HEK293 (cell line): ENCODE results near the gene OSTC.

Source experiments
- FEZF1 ChIP-seq: fragments of 450-650 bp; formaldehyde crosslinking; IDR thresholded peaks from 2 replicates; pipeline ENCODE4 v1.5.1; 2016; ENCODE audit warnings: missing biosample characterization, missing genetic modification characterization
- HOXA7 ChIP-seq: sonication (generic); formaldehyde crosslinking; IDR thresholded peaks from 2 replicates; pipeline ENCODE4 v1.8.1; 2022; ENCODE audit warnings: missing genetic modification reagents, borderline replicate concordance
- OSR2 ChIP-seq: fragments of 450-650 bp; formaldehyde crosslinking; IDR thresholded peaks from 2 replicates; pipeline ENCODE4 v1.5.1; 2016; ENCODE audit warnings: missing biosample characterization, missing genetic modification characterization
- PATZ1 ChIP-seq: fragments of 450-650 bp; formaldehyde crosslinking; IDR thresholded peaks from 2 replicates; pipeline ENCODE4 v1.5.1; 2016; ENCODE audit warnings: missing biosample characterization, missing genetic modification characterization
- RBAK ChIP-seq: fragments of 450-650 bp; formaldehyde crosslinking; IDR thresholded peaks from 2 replicates; pipeline ENCODE4 v1.5.1; 2016; ENCODE audit warnings: missing biosample characterization, missing genetic modification characterization
- SALL2 ChIP-seq: fragments of 450-650 bp; formaldehyde crosslinking; IDR thresholded peaks from 2 replicates; pipeline ENCODE4 v1.5.0; 2017; ENCODE audit warnings: missing biosample characterization, mild to moderate bottlenecking, missing genetic modification characterization, borderline replicate concordance
- ZBTB26 ChIP-seq: fragments of 450-650 bp; formaldehyde crosslinking; optimal IDR thresholded peaks from 2 replicates; pipeline ENCODE3; 2016; ENCODE audit warnings: missing biosample characterization, mild to moderate bottlenecking, missing genetic modification characterization
- ZBTB48 ChIP-seq: fragments of 450-650 bp; formaldehyde crosslinking; IDR thresholded peaks from 2 replicates; pipeline ENCODE4 v1.5.1; 2016; ENCODE audit warnings: missing biosample characterization, missing genetic modification characterization
- ZFP41 ChIP-seq: fragments of 450-650 bp; formaldehyde crosslinking; IDR thresholded peaks from 2 replicates; pipeline ENCODE4 v1.5.1; 2016; ENCODE audit warnings: missing biosample characterization, missing genetic modification characterization, borderline replicate concordance
- ZNF112 ChIP-seq: fragments of 450-650 bp; formaldehyde crosslinking; IDR thresholded peaks from 2 replicates; pipeline ENCODE4 v1.5.0; 2017; ENCODE audit warnings: missing biosample characterization, missing genetic modification characterization
- ZNF140 ChIP-seq: fragments of 450-650 bp; formaldehyde crosslinking; IDR thresholded peaks from 2 replicates; pipeline ENCODE4 v1.5.1; 2016; ENCODE audit warnings: missing biosample characterization, missing genetic modification characterization
- ZNF280D ChIP-seq: fragments of 450-650 bp; formaldehyde crosslinking; IDR thresholded peaks from 2 replicates; pipeline ENCODE4 v1.5.1; 2016; ENCODE audit warnings: missing biosample characterization, missing genetic modification characterization
- ZNF292 ChIP-seq: fragments of 450-650 bp; formaldehyde crosslinking; IDR thresholded peaks from 2 replicates; pipeline ENCODE4 v1.5.1; 2016; ENCODE audit warnings: low read depth, missing biosample characterization, missing genetic modification characterization, borderline replicate concordance
- ZNF366 ChIP-seq: fragments of 450-650 bp; formaldehyde crosslinking; conservative IDR thresholded peaks from 2 replicates; pipeline ENCODE4 v1.5.1; 2016; ENCODE audit warnings: missing biosample characterization, missing genetic modification characterization
- ZNF37A ChIP-seq: fragments of 450-650 bp; IDR thresholded peaks from 2 replicates; pipeline ENCODE4 v1.5.1; 2018; ENCODE audit warnings: missing biosample characterization, missing genetic modification characterization
- ZNF404 ChIP-seq: fragments of 450-650 bp; formaldehyde crosslinking; IDR thresholded peaks from 2 replicates; pipeline ENCODE4 v1.5.1; 2017; ENCODE audit warnings: missing biosample characterization, missing genetic modification characterization
- ZNF449 ChIP-seq: fragments of 450-650 bp; formaldehyde crosslinking; IDR thresholded peaks from 2 replicates; pipeline ENCODE4 v1.5.1; 2017; ENCODE audit warnings: missing biosample characterization, mild to moderate bottlenecking, missing genetic modification characterization, moderate library complexity
- ZNF473 ChIP-seq: fragments of 450-650 bp; formaldehyde crosslinking; IDR thresholded peaks from 2 replicates; pipeline ENCODE4 v1.5.1; 2017; ENCODE audit warnings: missing biosample characterization, missing genetic modification characterization
- ZNF521 ChIP-seq: fragments of 450-650 bp; formaldehyde crosslinking; IDR thresholded peaks from 2 replicates; pipeline ENCODE4 v1.5.1; 2017; ENCODE audit warnings: missing biosample characterization, mild to moderate bottlenecking, missing genetic modification characterization
- ZNF660 ChIP-seq: fragments of 450-650 bp; IDR thresholded peaks from 2 replicates; pipeline ENCODE4 v1.5.1; 2018; ENCODE audit warnings: missing biosample characterization, mild to moderate bottlenecking, missing genetic modification characterization
- ZNF785 ChIP-seq: fragments of 450-650 bp; formaldehyde crosslinking; IDR thresholded peaks from 2 replicates; pipeline ENCODE4 v1.5.1; 2016; ENCODE audit warnings: missing biosample characterization, missing genetic modification characterization
- ZSCAN16 ChIP-seq: fragments of 450-650 bp; formaldehyde crosslinking; IDR thresholded peaks from 2 replicates; pipeline ENCODE4 v1.5.1; 2016; ENCODE audit warnings: missing biosample characterization, missing genetic modification characterization
- TF ChIP-seq, protein P1 (sequence below): fragments of 450-650 bp; formaldehyde crosslinking; IDR thresholded peaks from 2 replicates; pipeline ENCODE4 v1.5.1; 2016; ENCODE audit warnings: missing biosample characterization, missing genetic modification characterization
- TF ChIP-seq, protein P2 (sequence below): sonication (generic); formaldehyde crosslinking; IDR thresholded peaks from 2 replicates; pipeline ENCODE4 v1.8.1; 2022; ENCODE audit warnings: mild to moderate bottlenecking, moderate library complexity, missing genetic modification reagents
- TF ChIP-seq, protein P3 (sequence below): fragments of 450-650 bp; formaldehyde crosslinking; IDR thresholded peaks from 2 replicates; pipeline ENCODE4 v1.5.1; 2016; ENCODE audit warnings: missing biosample characterization, missing genetic modification characterization

Gene OSTC

DNA sequence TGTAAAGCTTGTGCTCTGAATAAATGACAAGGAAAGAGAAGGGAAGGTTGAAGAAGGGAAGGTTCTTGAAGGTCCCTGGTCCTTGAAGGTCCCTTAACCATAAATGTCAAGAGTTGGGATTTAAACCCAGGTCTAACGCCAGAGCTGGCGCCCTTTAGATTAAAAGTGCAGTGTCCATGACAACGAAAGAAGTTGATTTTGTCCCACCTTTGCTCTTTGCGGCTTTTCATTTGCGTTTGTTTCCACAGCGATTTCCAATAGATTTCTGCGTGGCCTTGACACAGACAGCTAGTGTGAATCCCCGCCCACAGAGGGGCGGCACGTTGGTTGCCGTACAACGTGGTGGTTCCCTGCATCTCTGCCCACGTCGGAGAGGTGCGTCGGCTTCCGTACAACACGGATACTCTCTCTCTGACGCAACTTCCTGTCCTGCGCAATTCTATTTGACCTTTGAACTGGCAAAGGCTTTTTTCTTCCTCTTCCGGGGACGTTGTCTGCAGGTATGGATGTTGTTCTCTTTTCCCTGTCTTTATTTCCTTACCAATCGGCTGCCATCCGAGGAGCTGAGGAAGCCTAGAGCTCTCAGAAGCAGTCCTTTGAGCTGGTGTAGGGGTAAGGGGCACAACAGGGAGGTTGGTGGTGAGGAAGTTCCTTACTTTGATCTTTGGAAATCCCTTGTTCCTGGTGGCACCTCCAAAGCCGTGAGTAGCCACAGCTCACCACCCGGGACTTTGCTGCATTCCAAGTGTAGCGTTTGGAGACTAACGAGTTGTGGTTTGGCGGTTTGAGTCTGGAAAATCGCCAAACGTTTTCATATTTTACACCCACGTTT, 30.1 kb upstream of the OSTC start, which contains the start of gene RPL34 (continued):
- TF ChIP-seq, protein P1, sequence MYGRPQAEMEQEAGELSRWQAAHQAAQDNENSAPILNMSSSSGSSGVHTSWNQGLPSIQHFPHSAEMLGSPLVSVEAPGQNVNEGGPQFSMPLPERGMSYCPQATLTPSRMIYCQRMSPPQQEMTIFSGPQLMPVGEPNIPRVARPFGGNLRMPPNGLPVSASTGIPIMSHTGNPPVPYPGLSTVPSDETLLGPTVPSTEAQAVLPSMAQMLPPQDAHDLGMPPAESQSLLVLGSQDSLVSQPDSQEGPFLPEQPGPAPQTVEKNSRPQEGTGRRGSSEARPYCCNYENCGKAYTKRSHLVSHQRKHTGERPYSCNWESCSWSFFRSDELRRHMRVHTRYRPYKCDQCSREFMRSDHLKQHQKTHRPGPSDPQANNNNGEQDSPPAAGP (tag by site-specific recombination): no peak
- TF ChIP-seq PATZ1 (tag by site-specific recombination): no peak
- no peak; the same call in 1 of the 2 replicates for TF ChIP-seq ZNF449 (tag by site-specific recombination)
- peak; percentile 64; the same call in 1 of the 2 replicates for TF ChIP-seq ZNF366
- TF ChIP-seq, protein P2, sequence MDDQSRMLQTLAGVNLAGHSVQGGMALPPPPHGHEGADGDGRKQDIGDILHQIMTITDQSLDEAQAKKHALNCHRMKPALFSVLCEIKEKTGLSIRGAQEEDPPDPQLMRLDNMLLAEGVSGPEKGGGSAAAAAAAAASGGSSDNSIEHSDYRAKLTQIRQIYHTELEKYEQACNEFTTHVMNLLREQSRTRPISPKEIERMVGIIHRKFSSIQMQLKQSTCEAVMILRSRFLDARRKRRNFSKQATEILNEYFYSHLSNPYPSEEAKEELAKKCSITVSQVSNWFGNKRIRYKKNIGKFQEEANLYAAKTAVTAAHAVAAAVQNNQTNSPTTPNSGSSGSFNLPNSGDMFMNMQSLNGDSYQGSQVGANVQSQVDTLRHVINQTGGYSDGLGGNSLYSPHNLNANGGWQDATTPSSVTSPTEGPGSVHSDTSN (CRISPR knock-in tag): no peak
- TF ChIP-seq, protein P3, sequence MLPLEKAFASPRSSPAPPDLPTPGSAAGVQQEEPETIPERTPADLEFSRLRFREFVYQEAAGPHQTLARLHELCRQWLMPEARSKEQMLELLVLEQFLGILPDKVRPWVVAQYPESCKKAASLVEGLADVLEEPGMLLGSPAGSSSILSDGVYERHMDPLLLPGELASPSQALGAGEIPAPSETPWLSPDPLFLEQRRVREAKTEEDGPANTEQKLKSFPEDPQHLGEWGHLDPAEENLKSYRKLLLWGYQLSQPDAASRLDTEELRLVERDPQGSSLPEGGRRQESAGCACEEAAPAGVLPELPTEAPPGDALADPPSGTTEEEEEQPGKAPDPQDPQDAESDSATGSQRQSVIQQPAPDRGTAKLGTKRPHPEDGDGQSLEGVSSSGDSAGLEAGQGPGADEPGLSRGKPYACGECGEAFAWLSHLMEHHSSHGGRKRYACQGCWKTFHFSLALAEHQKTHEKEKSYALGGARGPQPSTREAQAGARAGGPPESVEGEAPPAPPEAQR: no peak
- no peak for TF ChIP-seq SALL2 (tag by site-specific recombination)
- TF ChIP-seq ZSCAN16 (tag by site-specific recombination): no peak
- no peak for TF ChIP-seq OSR2 (tag by site-specific recombination)
- TF ChIP-seq ZFP41: no peak
- no peak for TF ChIP-seq ZNF140
- TF ChIP-seq ZNF112 (tag by site-specific recombination): no peak
- TF ChIP-seq ZNF280D (tag by site-specific recombination): no peak
- TF ChIP-seq ZNF292 (tag by site-specific recombination): no peak
- TF ChIP-seq ZNF473 (tag by site-specific recombination): no peak
- no peak for TF ChIP-seq ZNF37A (tag by site-specific recombination)
- TF ChIP-seq HOXA7 (CRISPR knock-in tag): no peak
- no peak for TF ChIP-seq ZNF404
- no peak for TF ChIP-seq RBAK (tag by site-specific recombination)
- TF ChIP-seq ZBTB26 (tag by site-specific recombination): no peak
- TF ChIP-seq FEZF1 (tag by site-specific recombination): no peak
- peak; percentile 84 for TF ChIP-seq ZBTB48 (tag by site-specific recombination)
- no peak for TF ChIP-seq ZNF785 (tag by site-specific recombination)
- 0 out of 2 replicates have a peak, but pooled peaks have one; percentile 43 for TF ChIP-seq ZNF660 (tag by site-specific recombination)
- no peak for TF ChIP-seq ZNF521
